H9 (cell line): ENCODE data around the gene RACGAP1. TPM values are rescaled to one million over a fixed set of nuclear protein-coding genes. Genes with fewer than 3 reads are reported as not detected.

ENCODE experiments used
- DNase-seq: peaks from one replicate; pipeline ENCODE4 v3.0.0-alpha.2; 2017
- H2AFZ ChIP-seq: one replicate; pipeline ENCODE4 v1.6.1; 2013; ENCODE audit warnings: mild to moderate bottlenecking, low read length, control low read depth, moderate library complexity
- H2AK5ac ChIP-seq: 2 replicates; pipeline ENCODE4 v1.6.1; 2013; ENCODE audit warnings: low read length, control low read depth, mixed read lengths; ENCODE audit not compliant: insufficient read length
- H2BK120ac ChIP-seq: one replicate; pipeline ENCODE4 v1.6.1; 2013; ENCODE audit warnings: low read depth, mild to moderate bottlenecking, low read length, control low read depth, inconsistent platforms; ENCODE audit not compliant: poor library complexity, severe bottlenecking
- H2BK12ac ChIP-seq: 2 replicates; pipeline ENCODE4 v1.6.1; 2013; ENCODE audit warnings: low read length, control low read depth, mixed read lengths, low read depth; ENCODE audit not compliant: insufficient read length
- H2BK15ac ChIP-seq: 2 replicates; pipeline ENCODE4 v1.6.1; 2013; ENCODE audit warnings: low read depth, low read length, control low read depth
- H2BK20ac ChIP-seq: one replicate; pipeline ENCODE4 v1.6.1; 2013; ENCODE audit warnings: low read depth, mild to moderate bottlenecking, low read length, control low read depth, inconsistent platforms; ENCODE audit not compliant: poor library complexity, severe bottlenecking
- H2BK5ac ChIP-seq: 2 replicates; pipeline ENCODE4 v1.6.1; 2013; ENCODE audit warnings: low read length, control low read depth, mixed read lengths; ENCODE audit not compliant: insufficient read length
- H3K14ac ChIP-seq: 2 replicates; pipeline ENCODE4 v1.6.1; 2013; ENCODE audit warnings: low read length, control low read depth; ENCODE audit not compliant: insufficient read depth
- H3K18ac ChIP-seq: 2 replicates; pipeline ENCODE4 v1.6.1; 2013; ENCODE audit warnings: low read depth, mild to moderate bottlenecking, mixed read lengths, low read length, control low read depth; ENCODE audit not compliant: insufficient read length
- H3K23ac ChIP-seq: 2 replicates; pipeline ENCODE4 v1.6.1; 2013; ENCODE audit warnings: low read length, control low read depth, mixed read lengths, low read depth; ENCODE audit not compliant: insufficient read length
- H3K23me2 ChIP-seq: 2 replicates; pipeline ENCODE4 v1.6.1; 2013; ENCODE audit warnings: low read depth, mild to moderate bottlenecking, mixed read lengths, low read length, control low read depth; ENCODE audit not compliant: insufficient read length, poor library complexity, severe bottlenecking
- H3K27ac ChIP-seq: 2 replicates; pipeline ENCODE4 v1.5.1; 2013; ENCODE audit warnings: low read length, control low read depth, mixed read lengths, low read depth; ENCODE audit not compliant: insufficient read length
- H3K27me3 ChIP-seq: 2 replicates; pipeline ENCODE4 v1.6.1; 2013; ENCODE audit warnings: low read length, control low read depth, inconsistent platforms; ENCODE audit not compliant: insufficient read depth
- H3K4ac ChIP-seq: 2 replicates; pipeline ENCODE4 v1.6.1; 2013; ENCODE audit warnings: low read depth, mild to moderate bottlenecking, control low read depth, inconsistent platforms, low read length, moderate library complexity
- H3K4me1 ChIP-seq: 2 replicates; pipeline ENCODE4 v1.6.1; 2013; ENCODE audit warnings: low read length, control low read depth, inconsistent platforms; ENCODE audit not compliant: insufficient read depth
- H3K4me2 ChIP-seq: 2 replicates; pipeline ENCODE4 v1.6.1; 2013; ENCODE audit warnings: low read length, control low read depth, mixed read lengths; ENCODE audit not compliant: insufficient read length, insufficient read depth
- H3K56ac ChIP-seq: 2 replicates; pipeline ENCODE4 v1.6.1; 2013; ENCODE audit warnings: low read depth, mild to moderate bottlenecking, mixed read lengths, low read length, control low read depth; ENCODE audit not compliant: insufficient read length
- H3K79me1 ChIP-seq: 2 replicates; pipeline ENCODE4 v1.6.1; 2013; ENCODE audit warnings: low read depth, mild to moderate bottlenecking, moderate library complexity, low read length, control low read depth, inconsistent platforms; ENCODE audit not compliant: insufficient read depth, poor library complexity, severe bottlenecking
- H3K79me2 ChIP-seq: 2 replicates; pipeline ENCODE4 v1.6.1; 2013; ENCODE audit warnings: low read length, control low read depth, inconsistent platforms; ENCODE audit not compliant: insufficient read depth
- H3K9ac ChIP-seq: 2 replicates; pipeline ENCODE4 v1.6.1; 2013; ENCODE audit warnings: low read length, control low read depth, mixed read lengths; ENCODE audit not compliant: insufficient read length; ENCODE audit errors: extremely low read depth
- H3K9me3 ChIP-seq: one replicate; pipeline ENCODE4 v1.6.1; 2013; ENCODE audit warnings: low read depth, low read length, inconsistent platforms; ENCODE audit not compliant: control insufficient read depth
- H3T11ph ChIP-seq: one replicate; pipeline ENCODE4 v1.6.1; 2013; ENCODE audit warnings: mild to moderate bottlenecking, low read length, control low read depth, inconsistent platforms
- H4K20me1 ChIP-seq: one replicate; pipeline ENCODE4 v1.6.1; 2013; ENCODE audit not compliant: control insufficient read depth, insufficient read length, insufficient read depth
- H4K5ac ChIP-seq: 2 replicates; pipeline ENCODE4 v1.6.1; 2013; ENCODE audit warnings: low read depth, mild to moderate bottlenecking, mixed read lengths, low read length, control low read depth; ENCODE audit not compliant: insufficient read length
- H4K8ac ChIP-seq: replicated peaks from 2 replicates; pipeline ENCODE4 v1.6.1; 2013; ENCODE audit warnings: low read length, control low read depth, mixed read lengths, low read depth; ENCODE audit not compliant: insufficient read length
- H4K91ac ChIP-seq: 2 replicates; pipeline ENCODE4 v1.6.1; 2013; ENCODE audit warnings: low read depth, mild to moderate bottlenecking, moderate library complexity, mixed read lengths, low read length, control low read depth; ENCODE audit not compliant: insufficient read length
- H3K27ac Mint-ChIP-seq, 3 experiments: 2 replicates in 2 of 3; 3 replicates in 1 of 3; pipeline ENCODE4 v1.8.0; 2020 to 2021; ENCODE audit warnings: mixed read lengths in 3 of 3, mild to moderate bottlenecking in 1 of 3, moderate library complexity in 1 of 3
- H3K27me3 Mint-ChIP-seq: 2 replicates; pipeline ENCODE4 v1.8.0; 2021; ENCODE audit warnings: low read depth, mild to moderate bottlenecking, moderate library complexity, mixed read lengths
- H3K36me3 Mint-ChIP-seq, 3 experiments: 2 replicates in 2 of 3; 3 replicates in 1 of 3; pipeline ENCODE4 v1.8.0; 2020 to 2021; ENCODE audit warnings: low read depth in 3 of 3, mixed read lengths in 3 of 3; ENCODE audit not compliant: insufficient read depth in 1 of 3
- H3K4me1 Mint-ChIP-seq, 2 experiments: 2 replicates each; pipeline ENCODE4 v1.8.0; 2020; ENCODE audit warnings: mixed read lengths in 2 of 2
- H3K4me3 Mint-ChIP-seq, 2 experiments: 2 replicates in 1 of 2; 3 replicates in 1 of 2; pipeline ENCODE4 v1.8.0; 2020 to 2021; ENCODE audit warnings: mild to moderate bottlenecking in 2 of 2, mixed read lengths in 2 of 2, moderate library complexity in 1 of 2
- H3K9me3 Mint-ChIP-seq, 2 experiments: 2 replicates in 1 of 2; 3 replicates in 1 of 2; pipeline ENCODE4 v1.8.0; 2020; ENCODE audit warnings: mild to moderate bottlenecking in 2 of 2, mixed read lengths in 2 of 2, moderate library complexity in 1 of 2
- CTCF ChIP-seq: fragments of 200-600 bp; sonication (generic); conservative IDR thresholded peaks from 3 replicates; pipeline ENCODE4 v1.8.0; 2021; ENCODE audit warnings: antibody characterized with exemption, mild to moderate bottlenecking
- WGBS: extraction: QIAGEN DNeasy Blood & Tissue Kit; methylation state at CpG from one replicate; pipeline ENCODE4 v1.1.7; 2013; ENCODE audit warnings: missing lambda C conversion rate, low lambda C conversion rate, mixed read lengths; ENCODE audit not compliant: insufficient read length; ENCODE audit errors: extremely low coverage; 5-methylcytosine and 5-hydroxymethylcytosine counted together
- total RNA-seq: library from RNA; stranded (reverse); gene quantifications from 2 replicates; pipeline ENCODE4 v1.2.1, GENCODE V29; 2021

The RACGAP1 gene
- total RNA-seq, 1 experiment from 2014 or later = 64.8 TPM

- Histone ChIP-seq H2AK5ac (no peak overlapping the region), H3K4me2 (peak overlapping the region; percentile 17), H2BK20ac (no peak overlapping the region), H3K14ac (no peak overlapping the region; the same call in 1 of the 2 replicates), H2BK15ac (no peak overlapping the region), H4K91ac (no peak overlapping the region), H3K9ac (no peak overlapping the region), H3K56ac (no peak overlapping the region), H3K79me2 (no peaks in the 10 kb centered on the region), H2BK120ac (no peak overlapping the region), H3K4me1 (peaks cover 11% of the 10 kb centered on the region; the same call in 1 of the 2 replicates), H3K4ac (no peak overlapping the region), H3K27me3 (peaks cover 10% of the 10 kb centered on the region), H2BK12ac (no peak overlapping the region), H3K23me2 (peaks cover 5% of the 10 kb centered on the region), H3T11ph (no peak overlapping the region), H3K18ac (no peak overlapping the region), H3K79me1 (no peaks in the 10 kb centered on the region), H4K5ac (no peak overlapping the region), H3K9me3 (no peaks in the 10 kb centered on the region), H4K20me1 (no peaks in the 10 kb centered on the region), H4K8ac (no peak overlapping the region), H2BK5ac (no peak overlapping the region), H3K23ac (no peak overlapping the region), H3K27ac (no peak overlapping the region), H2AFZ (no peak overlapping the region)
- H3K9me3 Mint-ChIP-seq = no peaks in the 10 kb centered on the region
- peaks cover 31 to 35% of the 10 kb centered on the region in 2 experiments for H3K4me1 Mint-ChIP-seq
- H3K4me3 Mint-ChIP-seq = peak overlapping the region; percentile 39 to 73
- H3K27me3 Mint-ChIP-seq = peaks cover 75% of the 10 kb centered on the region
- TF ChIP-seq CTCF = no peak
- no peak overlapping the region for H3K27ac Mint-ChIP-seq
- WGBS = no CpG with 5 or more reads among the region's 13 CpGs
- DNase-seq = no peak
- H3K36me3 Mint-ChIP-seq = no peaks in the 10 kb centered on the region; a peak in 1 of 7 replicates
These were observed 64.7 kb downstream of the RACGAP1 start for GRCh38 chr12:49960474-49961110.
